PC-9 (cell line): ENCODE data around the gene YEATS4. TPM values are rescaled to one million over a fixed set of nuclear protein-coding genes. Genes with fewer than 3 reads are reported as not detected.

ENCODE experiments used
- BruUV-seq: library from RNA; stranded (reverse); fragments of 400-500 nt; replicated peaks from 2 replicates; lab custom pipeline; 2021; lab: Mats Ljungman, UMichigan
- CTCF ChIA-PET: fragments of 300-600 bp; sonication (Branson Sonifier 250); formaldehyde crosslinking; loops from one replicate; lab custom pipeline; 2022; ENCODE audit warnings: antibody characterized with exemption; lab: Charles Lee
- POLR2A ChIA-PET: fragments of 300-600 bp; sonication (Branson Sonifier 250); formaldehyde crosslinking; loops from one replicate; lab custom pipeline; 2022; ENCODE audit warnings: antibody characterized with exemption; ENCODE audit not compliant: unreplicated experiment; lab: Charles Lee
- DNase-seq, 2 experiments: peaks; one replicate each; pipeline versions ENCODE4 v3.0.0 to v3.0.0-alpha.2; 2015 to 2022; ENCODE audit warnings: mixed read lengths in 1 of 2
- H2AFZ ChIP-seq: fragments of 200-600 bp; sonication (generic); 2 replicates; pipeline ENCODE4 v1.8.1; 2017; ENCODE audit warnings: antibody characterized with exemption
- H3F3A ChIP-seq: fragments of 200-600 bp; sonication (generic); 2 replicates; pipeline ENCODE4 v1.8.1; 2017; ENCODE audit warnings: antibody characterized with exemption, mild to moderate bottlenecking, low read depth; ENCODE audit not compliant: insufficient read depth
- H3K27ac ChIP-seq: fragments of 200-600 bp; sonication (generic); 2 replicates; pipeline ENCODE4 v1.6.1; 2016; ENCODE audit warnings: mixed run types
- H3K27me3 ChIP-seq: fragments of 200-600 bp; sonication (generic); 2 replicates; pipeline ENCODE4 v1.6.1; 2016; ENCODE audit warnings: low read depth, mixed run types; ENCODE audit not compliant: insufficient read depth
- H3K36me3 ChIP-seq: fragments of 200-600 bp; sonication (generic); 2 replicates; pipeline ENCODE4 v1.6.1; 2016; ENCODE audit warnings: low read depth, mixed run types
- H3K4me1 ChIP-seq: fragments of 200-600 bp; sonication (generic); replicated peaks from 2 replicates; pipeline ENCODE4 v1.6.1; 2016; ENCODE audit warnings: mixed run types; ENCODE audit not compliant: insufficient read depth
- H3K4me2 ChIP-seq: fragments of 200-600 bp; sonication (generic); 2 replicates; pipeline ENCODE4 v1.6.1; 2017; ENCODE audit warnings: mixed run types
- H3K4me3 ChIP-seq: fragments of 200-600 bp; sonication (generic); 2 replicates; pipeline ENCODE4 v1.6.1; 2016; ENCODE audit warnings: mixed run types
- H3K79me2 ChIP-seq: fragments of 200-600 bp; sonication (generic); 2 replicates; pipeline ENCODE4 v1.6.1; 2017; ENCODE audit warnings: low read depth, mixed run types
- H3K9me2 ChIP-seq: fragments of 200-600 bp; sonication (generic); 2 replicates; pipeline ENCODE4 v1.8.1; 2017; ENCODE audit warnings: mild to moderate bottlenecking; ENCODE audit not compliant: insufficient read depth
- H3K9me3 ChIP-seq: fragments of 200-600 bp; sonication (generic); 2 replicates; pipeline ENCODE4 v1.8.1; 2016; ENCODE audit warnings: low read depth; ENCODE audit not compliant: insufficient read depth
- H4K20me1 ChIP-seq: fragments of 200-600 bp; sonication (generic); 2 replicates; pipeline ENCODE4 v1.8.1; 2017; ENCODE audit not compliant: insufficient read depth
- CTCF ChIP-seq: fragments of 200-600 bp; sonication (generic); conservative IDR thresholded peaks from 2 replicates; pipeline ENCODE4 v1.6.1; 2017; ENCODE audit warnings: mixed run types, antibody characterized with exemption, mild to moderate bottlenecking, moderate library complexity
- EZH2 ChIP-seq: fragments of 200-600 bp; sonication (generic); IDR thresholded peaks from 2 replicates; pipeline ENCODE4 v1.8.0; 2017; ENCODE audit warnings: antibody characterized with exemption, low read depth
- intact Hi-C: fragments of 100-400 bp; cut with micrococcal nuclease; formaldehyde crosslinking; loops from one replicate; pipeline ENCODE4 v1.10.0; 2022; ENCODE audit not compliant: unreplicated experiment
- total RNA-seq: library from RNA; stranded (reverse); gene quantifications from 2 replicates; pipeline ENCODE4 v1.2.3, GENCODE V29; 2021

YEATS4 gene
- total RNA-seq, 1 experiment from 2014 or later = 23.5 TPM

- Histone ChIP-seq H3K4me1 (peaks cover 9% of the 10 kb centered on the region; the same call in 1 of the 2 replicates), H2AFZ (no peak overlapping the region), H3K27ac (no peak overlapping the region), H3K4me3 (no peak overlapping the region), H3K9me2 (no peaks in the 10 kb centered on the region), H4K20me1 (no peaks in the 10 kb centered on the region), H3F3A (no peaks in the 10 kb centered on the region), H3K4me2 (no peak overlapping the region), H3K9me3 (no peaks in the 10 kb centered on the region), H3K36me3 (no peaks in the 10 kb centered on the region), H3K79me2 (no peaks in the 10 kb centered on the region), H3K27me3 (no peaks in the 10 kb centered on the region)
- intact Hi-C loops = no loop called here
- no TSS peak for BruUV-seq
- POLR2A ChIA-PET = interaction anchor here (0.6 kb wide), 1 partner anchor 348 kb away, joined by 6 read pairs; no protein-coding TSS in a partner anchor
- no peak for TF ChIP-seq EZH2
- no peak for TF ChIP-seq CTCF
- no peak for DNase-seq
- CTCF ChIA-PET = no interaction called here
These were observed 76.1 kb downstream of the YEATS4 start for GRCh38 chr12:69435644-69436043.

GRCh38 chr12:69437073-69437472, 77.5 kb downstream of the YEATS4 start:
- POLR2A ChIA-PET = no interaction called here
- DNase-seq = no peak
- Histone ChIP-seq H3K4me3 (no peak overlapping the region), H3K27ac (no peak overlapping the region), H3K4me1 (peaks cover 9% of the 10 kb centered on the region; the same call in 1 of the 2 replicates), H3F3A (no peaks in the 10 kb centered on the region), H3K4me2 (no peak overlapping the region), H3K27me3 (no peaks in the 10 kb centered on the region), H2AFZ (no peak overlapping the region), H3K36me3 (no peaks in the 10 kb centered on the region), H3K79me2 (no peaks in the 10 kb centered on the region), H3K9me3 (no peaks in the 10 kb centered on the region), H3K9me2 (no peaks in the 10 kb centered on the region), H4K20me1 (no peaks in the 10 kb centered on the region)
- intact Hi-C loops = no loop called here
- CTCF ChIA-PET = no interaction called here
- TF ChIP-seq CTCF (no peak), EZH2 (no peak)
- BruUV-seq = no TSS peak

GRCh38 chr12:69438539-69438938, 79.0 kb downstream of the YEATS4 start:
- H3F3A ChIP-seq = no peaks in the 10 kb centered on the region
- no peaks in the 10 kb centered on the region for H3K9me3 ChIP-seq
- H3K79me2 ChIP-seq = no peaks in the 10 kb centered on the region
- POLR2A ChIA-PET = no interaction called here
- no peak overlapping the region for H2AFZ ChIP-seq
- H3K9me2 ChIP-seq = no peaks in the 10 kb centered on the region
- H3K4me2 ChIP-seq = no peak overlapping the region
- BruUV-seq = no TSS peak
- no peak overlapping the region for H3K4me3 ChIP-seq
- no peaks in the 10 kb centered on the region for H3K36me3 ChIP-seq
- TF ChIP-seq EZH2 (no peak), CTCF (no peak)
- DNase-seq = no peak
- CTCF ChIA-PET = no interaction called here
- no peaks in the 10 kb centered on the region for H4K20me1 ChIP-seq
- peaks cover 9% of the 10 kb centered on the region; the same call in 1 of the 2 replicates for H3K4me1 ChIP-seq
- intact Hi-C loops = no loop called here
- no peaks in the 10 kb centered on the region for H3K27me3 ChIP-seq
- H3K27ac ChIP-seq = no peak overlapping the region
